GM12891 (cell line): Measurements from ENCODE around the gene RHBDL2.
A peak's percentile ranks its signal among the peaks of the same experiment; 100 is the strongest.
"Not testable (repeated sequence)": the region's sequence is repeated elsewhere in the genome, so short reads cannot be mapped to it uniquely, and the experiment has no call there.

Experiments
- DNase-seq: peaks from one replicate; pipeline ENCODE4 v3.0.0; 2011; ENCODE audit warnings: low spot score; ENCODE audit not compliant: insufficient read length
- FAIRE-seq: peaks from 2 replicates; lab custom pipeline; 2011; peaks lifted over from hg19 to GRCh38; lab: Jason Lieb, UNC
- PAX5 ChIP-seq: IDR thresholded peaks from 2 replicates; pipeline ENCODE4 v1.6.1; 2011; ENCODE audit warnings: low read length, moderate library complexity, mild to moderate bottlenecking; ENCODE audit not compliant: insufficient read depth, severe bottlenecking
- POLR2A ChIP-seq: IDR thresholded peaks from 2 replicates; pipeline ENCODE4 v1.6.1; 2011; ENCODE audit warnings: low read depth, low read length, control low read depth
- POLR2AphosphoS5 ChIP-seq: IDR thresholded peaks from 2 replicates; pipeline ENCODE4 v1.6.1; 2011; ENCODE audit warnings: low read depth, low read length, control low read depth
- POU2F2 ChIP-seq: IDR thresholded peaks from 2 replicates; pipeline ENCODE4 v1.6.1; 2011; ENCODE audit warnings: low read depth, mild to moderate bottlenecking, control low read depth, low read length, moderate library complexity
- SPI1 ChIP-seq: IDR thresholded peaks from 2 replicates; pipeline ENCODE4 v1.6.1; 2011; ENCODE audit warnings: low read depth, low read length, control low read depth
- TAF1 ChIP-seq: IDR thresholded peaks from 2 replicates; pipeline ENCODE4 v1.6.1; 2011; ENCODE audit warnings: low read depth, low read length, control low read depth

The RHBDL2 gene

DNA sequence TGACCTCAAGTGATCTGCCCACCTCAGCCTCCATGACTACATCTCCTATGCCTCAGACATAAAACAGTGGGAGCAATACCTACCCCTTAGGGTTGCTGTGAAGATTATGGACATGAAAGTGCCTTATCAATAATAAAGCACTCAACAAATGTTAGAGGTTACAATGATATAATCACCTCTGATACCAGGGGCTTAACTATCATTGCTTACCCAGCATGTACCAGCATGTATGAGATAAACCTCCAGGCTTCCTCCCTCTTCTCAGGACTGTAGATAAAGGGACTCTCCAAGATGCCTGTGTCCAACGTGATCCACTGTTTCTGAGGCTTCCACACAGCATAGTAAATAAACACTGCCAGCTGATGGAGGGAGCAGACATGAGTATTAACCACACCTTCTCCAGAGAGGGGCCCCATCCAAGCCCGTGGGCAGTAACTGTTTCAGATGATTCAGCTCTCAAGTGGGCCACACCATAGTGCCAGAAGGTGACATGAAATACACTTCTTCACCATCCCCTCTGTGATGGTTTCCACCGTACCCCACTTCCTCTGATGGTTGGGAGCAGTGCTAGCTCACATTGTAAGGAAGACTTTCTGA, 26.2 kb downstream of the RHBDL2 start:
- TF ChIP-seq POLR2A (no peak), POLR2AphosphoS5 (no peak), PAX5 (no peak), POU2F2 (no peak), TAF1 (no peak), SPI1 (no peak)
- no peak for FAIRE-seq
- DNase-seq = no peak

DNA sequence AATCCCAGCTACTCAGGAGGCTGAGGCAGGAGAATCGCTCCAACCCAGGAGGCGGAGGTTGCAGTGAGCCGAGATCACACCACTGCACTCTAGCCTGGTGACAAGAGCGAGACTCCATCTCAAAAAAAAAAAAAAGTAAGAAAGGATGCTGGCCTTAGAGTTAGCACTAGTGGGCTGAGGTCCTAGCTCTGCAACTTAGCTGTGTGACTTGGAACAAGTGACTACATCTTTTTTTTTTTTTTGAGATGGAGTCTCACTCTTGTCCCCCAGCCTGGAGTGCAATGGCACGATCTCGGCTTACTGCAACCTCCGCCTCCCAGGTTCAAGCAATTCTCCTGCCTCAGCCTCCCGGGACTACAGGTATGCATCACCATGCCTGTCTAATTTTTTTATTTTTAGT, 26.7 kb downstream of the RHBDL2 start:
- DNase-seq, FAIRE-seq: not testable (repeated sequence)

DNA sequence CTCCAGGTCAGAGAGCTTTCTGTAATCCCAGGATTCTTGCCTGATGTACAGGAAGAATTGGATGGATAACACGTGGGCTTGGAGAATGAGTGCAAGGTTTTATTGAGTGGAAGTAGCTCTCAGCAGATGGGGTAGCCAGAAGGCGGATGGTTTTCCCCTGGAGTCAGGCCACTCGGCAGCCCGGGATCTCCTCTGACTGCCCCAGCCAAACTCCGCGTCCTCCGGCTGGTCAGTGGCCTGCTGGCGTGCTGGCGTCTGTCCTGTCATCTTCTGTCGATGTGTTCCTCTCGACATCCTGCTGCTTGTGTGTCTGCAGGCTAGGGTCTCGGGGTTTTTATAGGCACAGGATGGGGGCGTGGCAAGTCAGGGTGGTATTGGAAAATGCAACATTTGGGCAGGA, 32.8 kb downstream of the RHBDL2 start:
- FAIRE-seq = no peak
- no peak for DNase-seq
- TF ChIP-seq POU2F2 = no peak
- TF ChIP-seq PAX5 = no peak
- TF ChIP-seq SPI1 = no peak
- no peak for TF ChIP-seq POLR2A
- no peak for TF ChIP-seq TAF1
- no peak for TF ChIP-seq POLR2AphosphoS5

DNA sequence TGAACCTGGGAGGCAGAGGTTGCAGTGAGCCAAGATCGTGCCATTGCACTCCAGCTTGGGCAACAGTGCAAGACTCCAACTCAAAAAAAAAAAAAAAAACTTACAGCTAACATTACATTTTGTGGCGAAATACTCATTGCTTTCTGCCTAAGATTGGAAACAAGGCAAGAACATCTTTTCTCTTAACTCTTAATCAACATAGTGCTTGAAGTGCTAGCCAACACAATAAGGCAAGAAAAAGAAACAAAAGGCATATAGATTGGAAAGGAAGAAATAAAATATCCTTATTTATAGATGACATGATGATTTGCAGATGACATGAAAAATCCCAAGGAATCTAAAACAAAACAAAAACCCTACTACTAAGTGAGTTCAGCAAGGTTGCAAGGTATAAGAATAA, 35.6 kb downstream of the RHBDL2 start:
- DNase-seq (no peak), FAIRE-seq (no peak)
- TF ChIP-seq POU2F2 (no peak), POLR2A (no peak), POLR2AphosphoS5 (no peak), SPI1 (no peak), PAX5 (no peak), TAF1 (no peak)

DNA sequence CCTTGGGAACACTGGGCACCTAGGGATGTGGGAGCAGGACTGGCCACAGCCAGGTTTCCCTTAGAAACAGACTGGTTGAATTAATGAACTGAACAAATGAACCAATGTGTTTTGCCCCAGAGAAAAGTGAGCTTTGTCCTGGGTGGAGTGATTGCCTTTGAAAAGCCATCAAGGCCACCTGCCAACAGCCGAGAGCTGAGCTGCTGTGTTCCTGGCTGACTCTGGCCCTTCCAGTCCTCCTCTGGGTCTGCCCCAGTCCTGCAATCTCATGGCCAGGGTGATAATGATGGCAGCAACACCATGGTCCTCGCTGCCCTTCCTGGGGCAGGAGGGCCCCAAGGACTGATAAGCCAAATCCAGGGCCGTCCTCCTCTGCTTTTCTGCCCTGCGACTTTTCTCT, 42.1 kb downstream of the RHBDL2 start:
- FAIRE-seq = no peak
- DNase-seq = no peak
- TF ChIP-seq POLR2A = no peak
- TF ChIP-seq TAF1 = no peak
- TF ChIP-seq POLR2AphosphoS5 = no peak
- no peak for TF ChIP-seq POU2F2
- no peak for TF ChIP-seq SPI1
- TF ChIP-seq PAX5 = no peak

DNA sequence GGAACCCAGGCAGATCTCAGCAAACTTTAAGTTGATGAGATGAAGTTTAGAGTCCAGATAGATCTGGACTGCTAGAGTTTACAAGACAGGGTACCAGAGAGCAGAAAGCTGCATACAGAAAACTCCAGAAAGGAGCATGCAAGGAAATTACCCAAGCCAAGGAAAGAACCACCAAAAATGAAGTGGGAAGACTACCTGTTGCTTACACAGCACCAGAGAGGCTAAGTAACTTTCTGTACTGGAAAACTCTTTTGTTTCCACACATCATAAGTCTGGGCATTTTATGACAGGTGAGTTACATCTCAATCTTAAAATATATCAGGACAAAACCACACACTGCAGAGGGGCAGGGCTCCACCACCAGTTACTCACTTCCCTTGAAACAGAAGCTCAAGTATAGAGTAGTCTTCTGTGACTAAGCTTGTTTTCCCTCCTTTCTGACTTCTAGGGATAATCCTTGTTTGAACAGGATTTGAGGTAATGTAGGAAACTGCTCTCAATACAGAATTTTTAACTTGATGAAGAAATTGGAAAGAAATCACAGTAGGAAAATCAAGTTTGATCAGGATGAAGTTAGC, 42.9 kb downstream of the RHBDL2 start:
- TF ChIP-seq POLR2AphosphoS5 (no peak), POLR2A (no peak), POU2F2 (no peak)
- DNase-seq (no peak), FAIRE-seq (no peak)

DNA sequence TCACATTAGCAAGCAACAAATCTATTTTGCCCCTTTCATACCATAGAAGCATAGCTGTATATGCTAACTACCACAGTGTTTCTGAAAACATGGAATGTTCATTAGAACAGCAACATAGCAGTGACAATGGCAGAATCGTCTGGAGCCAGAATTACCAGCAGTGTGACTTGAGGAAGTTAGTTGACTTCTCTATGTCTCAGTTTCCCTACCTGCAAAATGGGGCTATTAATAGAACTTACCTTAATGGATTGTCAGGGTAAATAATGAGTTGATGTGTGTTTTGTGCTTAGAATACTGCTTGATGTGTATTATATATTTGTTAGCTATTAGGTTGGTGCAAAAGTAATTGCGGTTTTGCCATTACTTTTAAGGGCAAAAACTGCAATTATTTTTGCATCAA, 45.5 kb downstream of the RHBDL2 start:
- TF ChIP-seq SPI1 (no peak), POU2F2 (no peak), TAF1 (no peak), PAX5 (no peak), POLR2AphosphoS5 (no peak), POLR2A (no peak)
- FAIRE-seq (peak; percentile 13), DNase-seq (no peak)

DNA sequence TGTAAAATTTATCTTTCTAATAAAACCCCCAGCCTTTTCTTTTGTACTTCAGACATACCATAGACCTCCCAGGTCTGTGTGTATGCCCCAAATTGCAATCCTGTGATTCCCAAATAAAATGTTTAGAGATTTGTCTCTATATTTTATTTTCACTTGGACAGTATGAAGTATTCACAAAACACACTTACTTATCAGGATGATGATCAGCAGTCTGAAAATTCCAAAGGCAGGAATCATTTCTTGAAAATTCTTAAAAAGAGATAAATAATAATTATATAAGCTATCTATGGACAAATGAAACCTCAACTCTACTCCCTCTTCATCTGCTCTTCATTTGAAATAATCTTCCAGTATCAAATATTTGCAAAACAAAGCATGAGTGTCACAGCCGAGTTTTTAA, 48.7 kb downstream of the RHBDL2 start:
- FAIRE-seq (no peak), DNase-seq (no peak)
- TF ChIP-seq POLR2AphosphoS5 (no peak), PAX5 (no peak), POU2F2 (no peak), TAF1 (no peak), SPI1 (no peak)

DNA sequence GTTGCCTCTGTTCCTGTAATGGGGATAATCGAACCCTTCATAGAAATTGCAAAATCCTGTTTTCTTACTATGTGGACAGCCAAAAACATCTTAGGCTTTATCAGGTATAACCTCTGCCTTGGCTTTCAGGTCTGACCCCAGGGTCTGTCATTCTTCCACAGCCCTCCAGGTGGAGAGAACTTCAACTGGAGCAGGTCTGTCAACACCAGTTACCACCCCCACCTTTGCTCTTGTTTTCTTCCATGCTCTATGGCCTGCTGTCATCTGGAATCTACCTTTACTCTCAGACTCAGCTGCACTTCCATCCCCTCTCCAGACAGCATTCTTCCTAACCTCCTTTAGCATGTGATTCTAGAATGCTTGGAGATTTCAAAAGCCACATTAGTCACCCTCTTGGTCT, 49.9 kb downstream of the RHBDL2 start:
- FAIRE-seq (no peak), DNase-seq (no peak)
- no peak for TF ChIP-seq PAX5
- no peak for TF ChIP-seq POLR2AphosphoS5
- no peak for TF ChIP-seq POLR2A
- no peak for TF ChIP-seq SPI1
- TF ChIP-seq TAF1 = no peak
- TF ChIP-seq POU2F2 = no peak

DNA sequence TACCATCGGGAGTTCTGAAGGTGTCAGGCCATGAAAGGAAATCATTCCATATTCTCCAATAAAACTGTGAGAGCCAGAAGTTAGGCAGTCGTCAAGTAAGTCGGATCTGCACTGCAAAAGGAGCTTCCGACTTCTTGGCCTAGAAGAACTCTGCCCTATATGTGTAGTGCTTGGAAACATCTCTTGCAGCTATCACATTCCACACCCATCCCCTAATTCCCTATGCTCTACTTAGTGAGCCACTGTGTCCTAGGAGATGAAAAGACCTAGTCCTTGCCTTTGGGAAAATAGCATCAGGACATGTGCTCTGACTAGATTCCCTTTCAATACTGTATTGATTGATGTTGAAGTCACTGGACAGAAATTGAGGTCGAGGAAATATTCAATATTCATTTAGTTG, 52.0 kb downstream of the RHBDL2 start:
- FAIRE-seq = no peak
- no peak for DNase-seq
- no peak for TF ChIP-seq POLR2AphosphoS5
- no peak for TF ChIP-seq SPI1
